Keratinocyte (primary cell): ENCODE results near the gene PEX5L. TPM values are rescaled to one million over a fixed set of nuclear protein-coding genes. Genes with fewer than 3 reads are reported as not detected.

Source experiments
- DNase-seq: peaks from one replicate; pipeline ENCODE4 v3.0.0-alpha.2; 2011; ENCODE audit warnings: low read depth, missing footprints, low spot score
- FAIRE-seq: peaks from 2 replicates; lab custom pipeline; 2011; peaks lifted over from hg19 to GRCh38; lab: Jason Lieb, UNC
- H2AFZ ChIP-seq: 2 replicates; pipeline ENCODE4 v1.6.0; 2012; ENCODE audit warnings: low read length, control low read depth, inconsistent platforms; ENCODE audit not compliant: control insufficient read depth
- H3K27ac ChIP-seq: 2 replicates; pipeline ENCODE4 v1.5.1; 2011; ENCODE audit warnings: low read length; ENCODE audit not compliant: control insufficient read depth, insufficient read depth
- H3K27me3 ChIP-seq: 3 replicates; pipeline ENCODE4 v1.6.0; 2011; ENCODE audit warnings: low read length; ENCODE audit not compliant: control insufficient read depth, insufficient read depth; ENCODE audit errors: extremely low read depth
- H3K36me3 ChIP-seq, 2 experiments: 2 replicates in 1 of 2; 3 replicates in 1 of 2; pipeline ENCODE4 v1.5.1; 2011; ENCODE audit warnings: low read length in 2 of 2, mild to moderate bottlenecking in 1 of 2; ENCODE audit not compliant: control insufficient read depth in 2 of 2, insufficient read depth in 2 of 2; ENCODE audit errors: extremely low read depth in 1 of 2
- H3K4me1 ChIP-seq: 3 replicates; pipeline ENCODE4 v1.5.1; 2011; ENCODE audit warnings: low read length; ENCODE audit not compliant: control insufficient read depth, insufficient read depth; ENCODE audit errors: extremely low read depth
- H3K4me2 ChIP-seq: 3 replicates; pipeline ENCODE4 v1.6.0; 2011; ENCODE audit warnings: low read depth, low read length; ENCODE audit not compliant: control insufficient read depth, insufficient read depth; ENCODE audit errors: extremely low read depth
- H3K4me3 ChIP-seq, 3 experiments: fragments of 200-600 bp in 1 of 3; sonication (generic) in 1 of 3; 2 replicates in 2 of 3; 3 replicates in 1 of 3; pipeline ENCODE4 v1.5.1; 2011 to 2016; ENCODE audit warnings: low read length in 3 of 3, mild to moderate bottlenecking in 3 of 3, control low read depth in 2 of 3, inconsistent platforms in 1 of 3, low read depth in 1 of 3, mixed read lengths in 1 of 3, mixed run types in 1 of 3, moderate library complexity in 1 of 3; ENCODE audit not compliant: control insufficient read depth in 2 of 3, insufficient read depth in 2 of 3; ENCODE audit errors: extremely low read depth in 1 of 3
- H3K79me2 ChIP-seq: 2 replicates; pipeline ENCODE4 v1.6.0; 2012; ENCODE audit warnings: low read length; ENCODE audit not compliant: control insufficient read depth, insufficient read depth
- H3K9ac ChIP-seq: 3 replicates; pipeline ENCODE4 v1.6.0; 2011; ENCODE audit warnings: low read length; ENCODE audit not compliant: control insufficient read depth, insufficient read depth; ENCODE audit errors: extremely low read depth
- H3K9me1 ChIP-seq: 3 replicates; pipeline ENCODE4 v1.6.0; 2011; ENCODE audit warnings: low read length; ENCODE audit not compliant: control insufficient read depth, insufficient read depth; ENCODE audit errors: extremely low read depth
- H3K9me3 ChIP-seq: 2 replicates; pipeline ENCODE4 v1.5.1; 2012; ENCODE audit warnings: low read depth, low read length; ENCODE audit not compliant: control insufficient read depth
- H4K20me1 ChIP-seq: 3 replicates; pipeline ENCODE4 v1.6.0; 2011; ENCODE audit warnings: low read length; ENCODE audit not compliant: control insufficient read depth, insufficient read depth; ENCODE audit errors: extremely low read depth
- EZH2 ChIP-seq: IDR thresholded peaks from one replicate; pipeline ENCODE4 v1.6.1; 2012; ENCODE audit warnings: inconsistent platforms, mild to moderate bottlenecking, low read length, moderate library complexity
- dilution Hi-C: fragments of 300-500 bp; cut with MboI; formaldehyde crosslinking; loops from one replicate; pipeline ENCODE4 v1.7.0; 2020; ENCODE audit warnings: low sequenced_read_pairs; ENCODE audit not compliant: extremely low pct_ligation_motif_present
- polyA plus RNA-seq, 5 experiments: library from polyadenylated mRNA; depleted of rRNA in 3 of 5; stranded (reverse) in 3 of 5; stranded (forward) in 1 of 5; unstranded in 1 of 5; fragments of >200 nt; gene quantifications; 1 replicate in 1 of 5; 2 replicates in 3 of 5; 3 replicates in 1 of 5; pipeline versions ENCODE4 v1.2.1 to v1.2.3, GENCODE V29; 2011 to 2012; ENCODE audit warnings: missing spikeins in 2 of 5, low read depth in 1 of 5, low replicate concordance in 1 of 5
- TF ChIP-seq, protein P1 (sequence below), 3 experiments: IDR thresholded peaks in 1 of 3; conservative IDR thresholded peaks in 1 of 3; optimal IDR thresholded peaks in 1 of 3; 2 replicates in 2 of 3; 3 replicates in 1 of 3; pipeline versions ENCODE3 to v1.5.1; 2011; ENCODE audit warnings: low read length in 3 of 3, mild to moderate bottlenecking in 3 of 3, moderate library complexity in 2 of 3, control low read depth in 1 of 3, inconsistent platforms in 1 of 3; ENCODE audit not compliant: insufficient read depth in 2 of 3; ENCODE audit errors: extremely low read depth in 1 of 3

Gene PEX5L
- polyA plus RNA-seq, 1 donor (not counting 4 experiments of a cell fraction or from before 2014, with no cell fraction given): 0.92 TPM

DNA sequence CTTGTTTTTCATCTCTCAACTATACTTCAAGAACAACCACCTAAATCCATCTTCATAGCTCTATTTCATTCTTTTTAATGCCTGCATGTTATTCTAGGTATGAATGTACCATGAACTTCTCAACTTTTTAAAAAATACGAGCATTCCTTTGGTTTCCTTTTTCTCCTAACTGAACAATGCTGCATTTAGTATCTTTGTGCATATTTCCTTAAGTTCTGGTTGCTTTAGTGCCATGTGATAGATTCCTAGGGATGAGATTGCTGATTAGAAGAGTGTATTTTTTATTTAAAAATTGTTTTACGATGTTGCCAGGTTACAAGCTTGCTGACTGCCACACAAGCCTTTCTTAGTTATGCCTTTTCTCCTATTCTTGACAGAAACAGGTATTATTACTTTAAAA lies 34.7 kb downstream of the PEX5L start:
- Histone ChIP-seq H3K4me1 (no peaks in the 10 kb centered on the region), H3K27ac (no peak overlapping the region), H4K20me1 (no peaks in the 10 kb centered on the region), H3K9ac (no peak overlapping the region), H3K4me2 (no peak overlapping the region), H3K9me3 (no peaks in the 10 kb centered on the region), H3K36me3 (no peaks in the 10 kb centered on the region), H2AFZ (no peak overlapping the region), H3K9me1 (no peaks in the 10 kb centered on the region), H3K79me2 (no peaks in the 10 kb centered on the region), H3K27me3 (no peaks in the 10 kb centered on the region), H3K4me3 (no peak overlapping the region)
- FAIRE-seq (no peak), DNase-seq (no peak)
- TF ChIP-seq EZH2: no peak
- TF ChIP-seq, protein P1, sequence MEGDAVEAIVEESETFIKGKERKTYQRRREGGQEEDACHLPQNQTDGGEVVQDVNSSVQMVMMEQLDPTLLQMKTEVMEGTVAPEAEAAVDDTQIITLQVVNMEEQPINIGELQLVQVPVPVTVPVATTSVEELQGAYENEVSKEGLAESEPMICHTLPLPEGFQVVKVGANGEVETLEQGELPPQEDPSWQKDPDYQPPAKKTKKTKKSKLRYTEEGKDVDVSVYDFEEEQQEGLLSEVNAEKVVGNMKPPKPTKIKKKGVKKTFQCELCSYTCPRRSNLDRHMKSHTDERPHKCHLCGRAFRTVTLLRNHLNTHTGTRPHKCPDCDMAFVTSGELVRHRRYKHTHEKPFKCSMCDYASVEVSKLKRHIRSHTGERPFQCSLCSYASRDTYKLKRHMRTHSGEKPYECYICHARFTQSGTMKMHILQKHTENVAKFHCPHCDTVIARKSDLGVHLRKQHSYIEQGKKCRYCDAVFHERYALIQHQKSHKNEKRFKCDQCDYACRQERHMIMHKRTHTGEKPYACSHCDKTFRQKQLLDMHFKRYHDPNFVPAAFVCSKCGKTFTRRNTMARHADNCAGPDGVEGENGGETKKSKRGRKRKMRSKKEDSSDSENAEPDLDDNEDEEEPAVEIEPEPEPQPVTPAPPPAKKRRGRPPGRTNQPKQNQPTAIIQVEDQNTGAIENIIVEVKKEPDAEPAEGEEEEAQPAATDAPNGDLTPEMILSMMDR (optimal IDR thresholded peaks at IDR 0.05 in 1 of 3, IDR thresholded peaks at IDR 0.05 in 1 of 3, conservative IDR thresholded peaks at IDR 0.05 in 1 of 3; ENCODE audit: extremely low read depth in 1 of 3, insufficient read depth in 2 of 3, low read length in 3 of 3): no peak
- dilution Hi-C loops: no loop called here

DNA sequence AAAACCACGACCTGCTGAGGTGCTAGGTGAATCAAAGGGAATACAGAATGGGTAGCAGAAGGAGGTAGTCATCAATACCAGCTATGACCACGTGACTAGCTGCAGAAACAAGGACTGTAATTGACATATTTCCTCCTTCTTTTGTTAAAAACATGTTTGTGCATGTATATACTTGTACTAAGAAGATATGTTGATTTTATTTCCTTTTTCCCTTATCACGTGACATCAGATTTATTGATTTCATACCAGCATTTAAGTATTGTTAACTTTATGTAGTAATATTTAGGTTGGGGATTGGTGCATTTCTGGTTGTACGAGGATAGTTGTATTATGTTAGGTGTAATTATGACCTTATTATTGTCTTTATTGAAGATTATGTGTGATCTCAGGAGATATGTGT lies 36.2 kb downstream of the PEX5L start:
- Histone ChIP-seq H2AFZ (no peak overlapping the region), H3K27ac (no peak overlapping the region), H3K9ac (no peak overlapping the region), H3K4me1 (no peaks in the 10 kb centered on the region), H3K4me3 (no peak overlapping the region), H3K79me2 (no peaks in the 10 kb centered on the region), H3K9me1 (no peaks in the 10 kb centered on the region), H3K4me2 (no peak overlapping the region), H3K9me3 (no peaks in the 10 kb centered on the region), H4K20me1 (no peaks in the 10 kb centered on the region), H3K36me3 (no peaks in the 10 kb centered on the region), H3K27me3 (no peaks in the 10 kb centered on the region)
- FAIRE-seq: no peak
- dilution Hi-C loops: no loop called here
- TF ChIP-seq, protein P1 (optimal IDR thresholded peaks at IDR 0.05 in 1 of 3, IDR thresholded peaks at IDR 0.05 in 1 of 3, conservative IDR thresholded peaks at IDR 0.05 in 1 of 3; ENCODE audit: extremely low read depth in 1 of 3, insufficient read depth in 2 of 3, low read length in 3 of 3): no peak
- TF ChIP-seq EZH2: no peak
- no peak for DNase-seq
